K562 (cell line): Measurements from ENCODE around the gene MYO3B. TPM values are rescaled to one million over a fixed set of nuclear protein-coding genes. Genes with fewer than 3 reads are reported as not detected.

Source experiments
- CCAR2 ChIP-seq: fragments of 200-400 bp; formaldehyde crosslinking; IDR thresholded peaks from 2 replicates; pipeline ENCODE4 v1.6.1; 2017; ENCODE audit warnings: mild to moderate bottlenecking, low read depth, low read length
- ELF1 ChIP-seq: fragments of 200-800 bp; sonication (Bioruptor generic); IDR thresholded peaks from 2 replicates; pipeline ENCODE4 v1.6.1; 2016; ENCODE audit warnings: missing genetic modification characterization, missing compliant biosample characterization
- ELF4 ChIP-seq: fragments of 450-650 bp; formaldehyde crosslinking; IDR thresholded peaks from 2 replicates; pipeline ENCODE4 v1.4.0; 2022; ENCODE audit warnings: missing genetic modification characterization
- FOXA3 ChIP-seq, 2 experiments: fragments of 450-650 bp in 1 of 2; sonication (generic) in 1 of 2; formaldehyde crosslinking; IDR thresholded peaks in 1 of 2; conservative IDR thresholded peaks in 1 of 2; 2 replicates each; pipeline versions ENCODE4 v1.4.0 to v1.8.0; 2020 to 2022; ENCODE audit warnings: mild to moderate bottlenecking in 2 of 2, missing genetic modification reagents in 1 of 2
- HIVEP1 ChIP-seq: fragments of 250-450 bp; sonication (Bioruptor Pico); IDR thresholded peaks from 2 replicates; pipeline ENCODE4 v1.4.0; 2020; ENCODE audit warnings: mild to moderate bottlenecking
- HMGXB4 ChIP-seq: sonication (generic); formaldehyde crosslinking; IDR thresholded peaks from 2 replicates; pipeline ENCODE4 v1.8.1; 2023; ENCODE audit warnings: mild to moderate bottlenecking, missing genetic modification reagents
- KAT7 ChIP-seq: sonication (generic); formaldehyde crosslinking; IDR thresholded peaks from 2 replicates; pipeline ENCODE4 v1.8.0; 2022; ENCODE audit warnings: missing genetic modification reagents, mild to moderate bottlenecking, borderline replicate concordance
- KLF13 ChIP-seq: fragments of 450-650 bp; IDR thresholded peaks from 2 replicates; pipeline ENCODE4 v1.6.1; 2016; ENCODE audit warnings: missing genetic modification characterization, low read depth, mild to moderate bottlenecking, missing compliant biosample characterization, moderate library complexity, borderline replicate concordance
- MTA1 ChIP-seq: fragments of 450-650 bp; IDR thresholded peaks from 2 replicates; pipeline ENCODE4 v1.6.1; 2017; ENCODE audit warnings: borderline replicate concordance
- NFE2L1 ChIP-seq: fragments of 450-650 bp; IDR thresholded peaks from 2 replicates; pipeline ENCODE4 v1.6.1; 2016; ENCODE audit warnings: missing genetic modification characterization, low read depth, mild to moderate bottlenecking, missing compliant biosample characterization, moderate library complexity, borderline replicate concordance
- PURB ChIP-seq: sonication (generic); formaldehyde crosslinking; IDR thresholded peaks from 2 replicates; pipeline ENCODE4 v1.9.0; 2021; ENCODE audit warnings: low read depth, mild to moderate bottlenecking, missing genetic modification reagents
- RHOXF2B ChIP-seq: fragments of 250-450 bp; sonication (Bioruptor Pico); conservative IDR thresholded peaks from 2 replicates; pipeline ENCODE4 v1.5.1; 2021
- SMAD2 ChIP-seq: fragments of 150-350 bp; IDR thresholded peaks from 2 replicates; pipeline ENCODE4 v1.6.1; 2014; ENCODE audit warnings: low read depth, mild to moderate bottlenecking, low read length
- SMARCA4 ChIP-seq: fragments of 450-650 bp; IDR thresholded peaks from 2 replicates; pipeline ENCODE4 v1.6.1; 2016
- SPI1 ChIP-seq: IDR thresholded peaks from 2 replicates; pipeline ENCODE4 v1.6.1; 2011; ENCODE audit warnings: low read depth, low read length, control low read depth, borderline replicate concordance
- SRSF1 ChIP-seq: fragments of 200-400 bp; formaldehyde crosslinking; IDR thresholded peaks from 2 replicates; pipeline ENCODE4 v1.6.1; 2017; ENCODE audit warnings: mild to moderate bottlenecking, low read depth, low read length, moderate library complexity
- ZNF121 ChIP-seq: sonication (generic); formaldehyde crosslinking; conservative IDR thresholded peaks from 2 replicates; pipeline ENCODE4 v1.8.0; 2022; ENCODE audit warnings: missing genetic modification reagents
- ZNF175 ChIP-seq: fragments of 200-800 bp; sonication (Bioruptor generic); IDR thresholded peaks from 2 replicates; pipeline ENCODE4 v1.6.1; 2016; ENCODE audit warnings: low read depth, mild to moderate bottlenecking, missing genetic modification characterization, missing compliant biosample characterization
- ZNF239 ChIP-seq: fragments of 250-450 bp; sonication (Bioruptor Pico); IDR thresholded peaks from 2 replicates; pipeline ENCODE4 v1.4.0; 2020; ENCODE audit warnings: mild to moderate bottlenecking
- ZNF3 ChIP-seq: fragments of 250-450 bp; sonication (Bioruptor Pico); IDR thresholded peaks from 2 replicates; pipeline ENCODE4 v1.5.0; 2021; ENCODE audit warnings: mild to moderate bottlenecking, moderate library complexity
- ZNF639 ChIP-seq, 2 experiments: fragments of 200-800 bp in 1 of 2; sonication (Bioruptor generic) in 1 of 2; sonication (generic) in 1 of 2; formaldehyde crosslinking in 1 of 2; IDR thresholded peaks in 1 of 2; conservative IDR thresholded peaks in 1 of 2; 2 replicates each; pipeline versions ENCODE4 v1.5.0 to v1.6.1; 2016 to 2020; ENCODE audit warnings: missing compliant biosample characterization in 1 of 2, missing genetic modification characterization in 1 of 2, missing genetic modification reagents in 1 of 2
- ZNF778 ChIP-seq: fragments of 450-650 bp; formaldehyde crosslinking; IDR thresholded peaks from 2 replicates; pipeline ENCODE4 v1.4.0; 2020; ENCODE audit warnings: mild to moderate bottlenecking, moderate library complexity
- polyA plus RNA-seq, 8 experiments: library from polyadenylated mRNA; depleted of rRNA in 4 of 8; stranded (reverse) in 5 of 8; unstranded in 3 of 8; fragments of >200 nt; fragmentation: Nextera tagmentation in 2 of 8; fragmentation: Illumina TruSeq in 1 of 8; extraction: Ambion mirVana in 2 of 8; extraction: Trizol in 1 of 8; gene quantifications; 2 replicates each; pipeline versions ENCODE4 v1.2.1 to v1.2.3, GENCODE V29; 2011 to 2014; ENCODE audit warnings: inconsistent platforms in 1 of 8, missing spikeins in 1 of 8
- total RNA-seq, 7 experiments: library from RNA; depleted of rRNA in 6 of 7; stranded (reverse); fragments of >200 nt in 6 of 7; fragmentation: Illumina TruSeq in 2 of 7; extraction: Trizol in 2 of 7; gene quantifications; 2 replicates each; pipeline versions ENCODE4 v1.2.1 to v1.2.3, GENCODE V29; 2011 to 2021; ENCODE audit warnings: low replicate concordance in 1 of 7
- TF ChIP-seq, protein P1 (sequence below): sonication (generic); formaldehyde crosslinking; IDR thresholded peaks from 2 replicates; pipeline ENCODE4 v1.8.0; 2022; ENCODE audit warnings: missing genetic modification reagents, mild to moderate bottlenecking, borderline replicate concordance
- TF ChIP-seq, protein P2 (sequence below): sonication (generic); IDR thresholded peaks from 2 replicates; pipeline ENCODE4 v1.6.1; 2016

MYO3B gene
- total and polyA plus RNA-seq, 9 of the 15 experiments (the other 6 are each of a cell fraction or from before 2014, with no cell fraction given) = 2.7 to 6.5 (median 3.6) TPM

- TF ChIP-seq CCAR2 (no peak), ZNF175 (CRISPR knock-in tag) (no peak), MTA1 (peak; percentile 34; the same call in 1 of the 2 replicates), SRSF1 (no peak), ZNF778 (no peak), ELF4 (CRISPR knock-in tag) (0 out of 2 replicates have a peak, but pooled peaks have one; percentile 14), ZNF121 (CRISPR knock-in tag) (no peak), KAT7 (CRISPR knock-in tag) (no peak), SMARCA4 (no peak; the same call in none of the 2 replicates), ZNF239 (no peak), PURB (CRISPR knock-in tag) (no peak), ELF1 (tag) (peak; percentile 65), HIVEP1 (CRISPR knock-in tag) (no peak), SPI1 (peak; percentile 94), NFE2L1 (tag) (no peak), HMGXB4 (CRISPR knock-in tag) (no peak), ZNF639 (CRISPR knock-in tag; conservative IDR thresholded peaks at IDR 0.05 in 1 of 2, IDR thresholded peaks at IDR 0.05 in 1 of 2) (no peak), KLF13 (tag) (no peak), FOXA3 (CRISPR knock-in tag; conservative IDR thresholded peaks at IDR 0.05 in 1 of 2, IDR thresholded peaks at IDR 0.05 in 1 of 2) (no peak), RHOXF2B (CRISPR knock-in tag) (no peak), SMAD2 (no peak), ZNF3 (CRISPR knock-in tag) (no peak)
- TF ChIP-seq, protein P1, sequence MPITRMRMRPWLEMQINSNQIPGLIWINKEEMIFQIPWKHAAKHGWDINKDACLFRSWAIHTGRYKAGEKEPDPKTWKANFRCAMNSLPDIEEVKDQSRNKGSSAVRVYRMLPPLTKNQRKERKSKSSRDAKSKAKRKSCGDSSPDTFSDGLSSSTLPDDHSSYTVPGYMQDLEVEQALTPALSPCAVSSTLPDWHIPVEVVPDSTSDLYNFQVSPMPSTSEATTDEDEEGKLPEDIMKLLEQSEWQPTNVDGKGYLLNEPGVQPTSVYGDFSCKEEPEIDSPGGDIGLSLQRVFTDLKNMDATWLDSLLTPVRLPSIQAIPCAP (CRISPR knock-in tag) = no peak
- TF ChIP-seq, protein P2, sequence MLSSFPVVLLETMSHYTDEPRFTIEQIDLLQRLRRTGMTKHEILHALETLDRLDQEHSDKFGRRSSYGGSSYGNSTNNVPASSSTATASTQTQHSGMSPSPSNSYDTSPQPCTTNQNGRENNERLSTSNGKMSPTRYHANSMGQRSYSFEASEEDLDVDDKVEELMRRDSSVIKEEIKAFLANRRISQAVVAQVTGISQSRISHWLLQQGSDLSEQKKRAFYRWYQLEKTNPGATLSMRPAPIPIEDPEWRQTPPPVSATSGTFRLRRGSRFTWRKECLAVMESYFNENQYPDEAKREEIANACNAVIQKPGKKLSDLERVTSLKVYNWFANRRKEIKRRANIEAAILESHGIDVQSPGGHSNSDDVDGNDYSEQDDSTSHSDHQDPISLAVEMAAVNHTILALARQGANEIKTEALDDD = peak; percentile 51; the same call in 1 of the 2 replicates
Measured at GRCh38 chr2:170155022-170155722, 22.8 kb upstream of the MYO3B start (continued).
